Spleen (tissue), 11 donors: ENCODE results near the gene SRRM2. TPM values are rescaled to one million over a fixed set of nuclear protein-coding genes. Genes with fewer than 3 reads are reported as not detected.

ENCODE experiments used
- DNase-seq: peaks from one replicate; pipeline ENCODE4 v3.0.0-alpha.2; 2020
- H3K27ac ChIP-seq, 8 donors: fragments of 200-600 bp; sonication (generic) in 7 of 8; 1 replicate in 4 of 8; 2 replicates in 4 of 8; pipeline versions ENCODE4 v1.5.0 to v1.8.0; 2016 to 2021; ENCODE audit warnings: inconsistent platforms in 4 of 8, mild to moderate bottlenecking in 4 of 8, moderate library complexity in 1 of 8
- H3K27me3 ChIP-seq, 7 donors: fragments of 200-600 bp; sonication (generic) in 6 of 7; replicated peaks in 1 of 7; 1 replicate in 4 of 7; 2 replicates in 3 of 7; pipeline versions ENCODE4 v1.5.0 to v1.8.0; 2016 to 2021; ENCODE audit warnings: inconsistent platforms in 3 of 7, mild to moderate bottlenecking in 1 of 7
- H3K36me3 ChIP-seq, 6 donors: fragments of 200-600 bp; sonication (generic) in 5 of 6; 1 replicate in 4 of 6; 2 replicates in 2 of 6; pipeline versions ENCODE4 v1.5.0 to v1.8.0; 2016 to 2021; ENCODE audit warnings: inconsistent platforms in 2 of 6
- H3K4me1 ChIP-seq, 6 donors: fragments of 200-600 bp; sonication (generic) in 5 of 6; 1 replicate in 3 of 6; 2 replicates in 3 of 6; pipeline versions ENCODE4 v1.5.0 to v1.8.0; 2016 to 2021; ENCODE audit warnings: inconsistent platforms in 3 of 6
- H3K4me3 ChIP-seq, 8 donors: fragments of 200-600 bp; sonication (generic) in 7 of 8; 1 replicate in 4 of 8; 2 replicates in 4 of 8; pipeline versions ENCODE4 v1.5.0 to v1.8.0; 2016 to 2021; ENCODE audit warnings: inconsistent platforms in 4 of 8, mild to moderate bottlenecking in 4 of 8, moderate library complexity in 2 of 8
- H3K9me3 ChIP-seq, 8 donors: fragments of 200-600 bp; sonication (generic) in 7 of 8; 1 replicate in 4 of 8; 2 replicates in 4 of 8; pipeline versions ENCODE4 v1.5.0 to v1.8.0; 2016 to 2021; ENCODE audit warnings: inconsistent platforms in 4 of 8
- CTCF ChIP-seq, 11 experiments: fragments of 200-600 bp in 7 of 11; fragments of 450-650 bp in 4 of 11; sonication (generic) in 4 of 11; IDR thresholded peaks in 8 of 11; conservative IDR thresholded peaks in 3 of 11; 1 replicate in 7 of 11; 2 replicates in 4 of 11; pipeline versions ENCODE4 v1.4.0 to v1.8.0; 2016 to 2021; ENCODE audit warnings: antibody characterized with exemption in 11 of 11, inconsistent platforms in 4 of 11, mild to moderate bottlenecking in 1 of 11
- POLR2A ChIP-seq, 3 donors: fragments of 450-650 bp; IDR thresholded peaks; one replicate each; pipeline ENCODE4 v1.5.1; 2017; ENCODE audit warnings: antibody characterized with exemption in 3 of 3, mild to moderate bottlenecking in 1 of 3
- POLR2AphosphoS5 ChIP-seq, 3 donors: sonication (generic); formaldehyde crosslinking; IDR thresholded peaks; one replicate each; pipeline ENCODE4 v1.5.1; 2017; ENCODE audit warnings: antibody characterized with exemption in 3 of 3
- WGBS, 5 donors: extraction: QIAGEN DNeasy Blood & Tissue Kit in 3 of 5; methylation state at CpG; one replicate each; pipeline versions ENCODE4 v1.1.5 to v1.1.7; 2013 to 2018; 5-methylcytosine and 5-hydroxymethylcytosine counted together
- intact Hi-C: fragments of 100-400 bp; cut with DNase I; formaldehyde crosslinking; loops from one replicate; pipeline ENCODE4 v1.15.0; 2023; ENCODE audit warnings: low total_unique reads
- polyA plus RNA-seq, 3 donors: library from polyadenylated mRNA; stranded (reverse); fragments of 200-250 nt; gene quantifications; one replicate each; pipeline ENCODE4 v1.2.1, GENCODE V29; 2013
- total RNA-seq, 7 donors: library from RNA; depleted of rRNA in 3 of 7; stranded (reverse); fragments of >200 nt in 3 of 7; fragmentation: NEBNext Ultra II Directional in 4 of 7; extraction: Animal tissue kit (Norgen Biotek cat#: 25700) in 4 of 7; gene quantifications; one replicate each; pipeline versions ENCODE4 v1.1.0 to v1.2.1, GENCODE V29; 2016 to 2021
- donor health status: healthy with polysubstance abuse.
- donor health status: DM: no; HTN: no; CAD: no; lungs with moderate emphysema.
- donor health status: DM: no; HTN: no; CAD: no.
- donor health status: Bipolar disorder and iron deficiency.
- donor health status: healthy.
- donor health status: DM: no; HTN: no; CAD: no.
- donor health status: DM: yes; HTN: yes; CAD: no.

The SRRM2 gene
- total and polyA plus RNA-seq, 10 donors = 239 to 1,169 (median 839) TPM

- no peaks in the 10 kb centered on the region for H3K9me3 ChIP-seq
- DNase-seq = peak; percentile 74
- peaks cover 0 to 13% (median 0%) of the 10 kb centered on the region in 7 donors for H3K27me3 ChIP-seq
- peaks cover 0 to 2% (median 1%) of the 10 kb centered on the region in 6 donors for H3K4me1 ChIP-seq
- no peak overlapping the region for H3K27ac ChIP-seq
- H3K4me3 ChIP-seq = no peak overlapping the region
- peaks cover 0 to 53% (median 39%) of the 10 kb centered on the region in 6 donors for H3K36me3 ChIP-seq
- intact Hi-C loops = no loop called here
- 76 to 83% (median 81%) methylated on average over 10 to 20 of the region's 20 CpGs for WGBS, 5 donors
- TF ChIP-seq POLR2A (IDR thresholded peaks at IDR 0.05) = no peak
- TF ChIP-seq POLR2AphosphoS5 (IDR thresholded peaks at IDR 0.05) = no peak
- no peak for TF ChIP-seq CTCF (IDR thresholded peaks at IDR 0.05 in 8 of 11, conservative IDR thresholded peaks at IDR 0.05 in 3 of 11)
Observed at GRCh38 chr16:2710021-2710710, 42.3 kb upstream of the SRRM2 start.

- intact Hi-C loops = no loop called here
Observed at GRCh38 chr16:2710711-2711231, 41.7 kb upstream of the SRRM2 start.

GRCh38 chr16:2711370-2712062 lies 40.9 kb upstream of the SRRM2 start:
- 63 to 78% (median 73%) methylated on average over 17 to 22 of the region's 22 CpGs for WGBS, 5 donors
- intact Hi-C loops = no loop called here

More at GRCh38 chr16:2710711-2711231, 41.7 kb upstream of the SRRM2 start:
- no peaks in the 10 kb centered on the region for H3K9me3 ChIP-seq
- peaks cover 0 to 47% (median 33%) of the 10 kb centered on the region in 6 donors for H3K36me3 ChIP-seq
- H3K4me3 ChIP-seq = no peak overlapping the region
- peak; percentile 63 for DNase-seq
- TF ChIP-seq POLR2AphosphoS5 (IDR thresholded peaks at IDR 0.05) (peak in 2 of 3 donors; percentile 30 to 54), CTCF (IDR thresholded peaks at IDR 0.05 in 8 of 11, conservative IDR thresholded peaks at IDR 0.05 in 3 of 11) (no peak)
- no peak overlapping the region for H3K27ac ChIP-seq
- WGBS, 5 donors = 72 to 90% (median 82%) methylated on average over 7 to 11 of the region's 11 CpGs
- H3K4me1 ChIP-seq = peaks cover 0 to 8% (median 7%) of the 10 kb centered on the region in 6 donors
- peaks cover 0 to 19% (median 0%) of the 10 kb centered on the region in 7 donors for H3K27me3 ChIP-seq

More at GRCh38 chr16:2711370-2712062, 40.9 kb upstream of the SRRM2 start:
- no peak for TF ChIP-seq CTCF (IDR thresholded peaks at IDR 0.05 in 8 of 11, conservative IDR thresholded peaks at IDR 0.05 in 3 of 11)
- peak in 1 of 3 donors; percentile 5 for TF ChIP-seq POLR2AphosphoS5 (IDR thresholded peaks at IDR 0.05)
- TF ChIP-seq POLR2A (IDR thresholded peaks at IDR 0.05) = no peak
- H3K36me3 ChIP-seq = peaks cover 0 to 39% (median 28%) of the 10 kb centered on the region in 6 donors
- H3K4me1 ChIP-seq = peaks cover 0 to 13% (median 9%) of the 10 kb centered on the region in 6 donors
- peaks cover 0 to 23% (median 0%) of the 10 kb centered on the region in 7 donors for H3K27me3 ChIP-seq
- peak; percentile 59 for DNase-seq
- no peak overlapping the region for H3K4me3 ChIP-seq
- no peaks in the 10 kb centered on the region for H3K9me3 ChIP-seq
- H3K27ac ChIP-seq = no peak overlapping the region
